ENCODE data around the gene PDZD7. TPM values are rescaled to one million over a fixed set of nuclear protein-coding genes. Genes with fewer than 3 reads are reported as not detected.
A peak's percentile ranks its signal among the peaks of the same experiment; 100 is the strongest.

The PDZD7 gene
- polyA plus RNA-seq, 1 of the 3 experiments (the other 2 are of a cell fraction) = 1.9 TPM

- H4K20me1 ChIP-seq (ENCODE audit: insufficient read depth) = peaks cover 31% of the 10 kb centered on the region
- no peaks in the 10 kb centered on the region for H3K9me3 ChIP-seq
- no peaks in the 10 kb centered on the region for H3K9me2 ChIP-seq
- no peak for TF ChIP-seq SIN3A (IDR thresholded peaks at IDR 0.05; ENCODE audit: borderline replicate concordance, low read depth, low read length)
- TF ChIP-seq ELF1 (IDR thresholded peaks at IDR 0.05) = no peak
- no peak for TF ChIP-seq CTCF (IDR thresholded peaks at IDR 0.05)
- no peak for TF ChIP-seq CHD2 (IDR thresholded peaks at IDR 0.05; ENCODE audit: low read length, partially characterized antibody)
- TF ChIP-seq MXI1 (IDR thresholded peaks at IDR 0.05; ENCODE audit: low read depth, low read length) = no peak
- TF ChIP-seq MAX (IDR thresholded peaks at IDR 0.05; ENCODE audit: low read depth) = no peak
- TF ChIP-seq PBX3 (IDR thresholded peaks at IDR 0.05) = no peak
- TF ChIP-seq NRF1 (IDR thresholded peaks at IDR 0.05; ENCODE audit: low read depth, low read length) = no peak
- TF ChIP-seq, protein P1, sequence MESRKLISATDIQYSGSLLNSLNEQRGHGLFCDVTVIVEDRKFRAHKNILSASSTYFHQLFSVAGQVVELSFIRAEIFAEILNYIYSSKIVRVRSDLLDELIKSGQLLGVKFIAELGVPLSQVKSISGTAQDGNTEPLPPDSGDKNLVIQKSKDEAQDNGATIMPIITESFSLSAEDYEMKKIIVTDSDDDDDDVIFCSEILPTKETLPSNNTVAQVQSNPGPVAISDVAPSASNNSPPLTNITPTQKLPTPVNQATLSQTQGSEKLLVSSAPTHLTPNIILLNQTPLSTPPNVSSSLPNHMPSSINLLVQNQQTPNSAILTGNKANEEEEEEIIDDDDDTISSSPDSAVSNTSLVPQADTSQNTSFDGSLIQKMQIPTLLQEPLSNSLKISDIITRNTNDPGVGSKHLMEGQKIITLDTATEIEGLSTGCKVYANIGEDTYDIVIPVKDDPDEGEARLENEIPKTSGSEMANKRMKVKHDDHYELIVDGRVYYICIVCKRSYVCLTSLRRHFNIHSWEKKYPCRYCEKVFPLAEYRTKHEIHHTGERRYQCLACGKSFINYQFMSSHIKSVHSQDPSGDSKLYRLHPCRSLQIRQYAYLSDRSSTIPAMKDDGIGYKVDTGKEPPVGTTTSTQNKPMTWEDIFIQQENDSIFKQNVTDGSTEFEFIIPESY (IDR thresholded peaks at IDR 0.05; ENCODE audit: borderline replicate concordance, low read depth) = no peak
- TF ChIP-seq MEF2A (IDR thresholded peaks at IDR 0.05; ENCODE audit: borderline replicate concordance, low read depth) = no peak
- no peak for TF ChIP-seq RAD21 (IDR thresholded peaks at IDR 0.05; ENCODE audit: low read length)
- TF ChIP-seq, protein P2, sequence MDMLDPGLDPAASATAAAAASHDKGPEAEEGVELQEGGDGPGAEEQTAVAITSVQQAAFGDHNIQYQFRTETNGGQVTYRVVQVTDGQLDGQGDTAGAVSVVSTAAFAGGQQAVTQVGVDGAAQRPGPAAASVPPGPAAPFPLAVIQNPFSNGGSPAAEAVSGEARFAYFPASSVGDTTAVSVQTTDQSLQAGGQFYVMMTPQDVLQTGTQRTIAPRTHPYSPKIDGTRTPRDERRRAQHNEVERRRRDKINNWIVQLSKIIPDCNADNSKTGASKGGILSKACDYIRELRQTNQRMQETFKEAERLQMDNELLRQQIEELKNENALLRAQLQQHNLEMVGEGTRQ (IDR thresholded peaks at IDR 0.05; ENCODE audit: borderline replicate concordance, low read depth, low read length) = no peak
- no peak for TF ChIP-seq FOSL2 (IDR thresholded peaks at IDR 0.05; ENCODE audit: borderline replicate concordance, low read depth)
- no peak for TF ChIP-seq NFIC (IDR thresholded peaks at IDR 0.05; ENCODE audit: borderline replicate concordance)
- TF ChIP-seq RXRA (IDR thresholded peaks at IDR 0.05; ENCODE audit: borderline replicate concordance, low read depth) = no peak
- TF ChIP-seq EP300 (IDR thresholded peaks at IDR 0.05; ENCODE audit: borderline replicate concordance in 1 of 2, low read depth in 1 of 2, low read length in 1 of 2) = no peak
- TF ChIP-seq TCF12 (IDR thresholded peaks at IDR 0.05) = no peak
- no peak for TF ChIP-seq TAF1 (IDR thresholded peaks at IDR 0.05; ENCODE audit: borderline replicate concordance, low read depth, low read length)
- peak within 1 kb of the TSS; percentile 90 to 99 for H3K4me3 ChIP-seq (ENCODE audit: low read depth in 2 of 2, low read length in 1 of 2)
- H3K4me1 ChIP-seq (ENCODE audit: control insufficient read depth in 1 of 2, insufficient read depth in 2 of 2, low read depth in 1 of 2, low read length in 1 of 2) = peaks cover 20 to 37% of the 10 kb centered on the region in 2 experiments; a peak in 3 of 4 replicates
- no CpG with 5 or more reads among the region's 44 CpGs for WGBS (ENCODE audit: low lambda C conversion rate)
- peak within 1 kb of the TSS; percentile 99 for H3K9ac ChIP-seq
- peaks cover 63% of the 10 kb centered on the region for H3K79me2 ChIP-seq (ENCODE audit: insufficient read depth)
- H3K27me3 ChIP-seq (ENCODE audit: insufficient read depth) = no peaks in the 10 kb centered on the region
- ChIA-PET CTCF (interaction anchor here (0.7 to 24.5 kb wide), 16 partner anchors 10 to 146 kb away, joined by 3 to 443 read pairs (median 4); partner anchors contain the start of genes KAZALD1, MRPL43, PDZD7 and SEMA4G), POLR2A (interaction anchor here (0.8 to 1.4 kb wide), 5 partner anchors 9 to 42 kb away, joined by 3 to 5 read pairs (median 3); partner anchors contain the start of genes PDZD7 and SFXN3)
- H3K36me3 ChIP-seq (replicated peaks in 1 of 2; ENCODE audit: control insufficient read depth in 1 of 2, insufficient read depth in 2 of 2, low read length in 1 of 2) = peaks cover 25 to 26% of the 10 kb centered on the region in 2 experiments
- H3K4me2 ChIP-seq = peak within 1 kb of the TSS; percentile 97
- H3K27ac ChIP-seq (ENCODE audit: low read depth in 2 of 2, low read length in 1 of 2) = peak within 1 kb of the TSS; percentile 98 to 99
- peaks cover 41% of the 10 kb centered on the region for H3F3A ChIP-seq (replicated peaks; ENCODE audit: insufficient read depth)
- H2AFZ ChIP-seq (ENCODE audit: low read depth) = peak within 1 kb of the TSS; percentile 72; the same call in 1 of the 2 replicates
- DNase-seq = peak; percentile 93
Measured at GRCh38 chr10:100999742-101000126, 31.2 kb downstream of the PDZD7 start, which contains the start of gene LZTS2. Gene LZTS2 (plus strand): TSS chr10:100999808. CDS start chr10:101002539, 2,731 bp downstream.
